Measurements from ENCODE around the gene TXN2. TPM values are rescaled to one million over a fixed set of nuclear protein-coding genes. Genes with fewer than 3 reads are reported as not detected.

TXN2 gene
- total RNA-seq, 1 donor from 2014 or later, result 70.0 TPM

DNA sequence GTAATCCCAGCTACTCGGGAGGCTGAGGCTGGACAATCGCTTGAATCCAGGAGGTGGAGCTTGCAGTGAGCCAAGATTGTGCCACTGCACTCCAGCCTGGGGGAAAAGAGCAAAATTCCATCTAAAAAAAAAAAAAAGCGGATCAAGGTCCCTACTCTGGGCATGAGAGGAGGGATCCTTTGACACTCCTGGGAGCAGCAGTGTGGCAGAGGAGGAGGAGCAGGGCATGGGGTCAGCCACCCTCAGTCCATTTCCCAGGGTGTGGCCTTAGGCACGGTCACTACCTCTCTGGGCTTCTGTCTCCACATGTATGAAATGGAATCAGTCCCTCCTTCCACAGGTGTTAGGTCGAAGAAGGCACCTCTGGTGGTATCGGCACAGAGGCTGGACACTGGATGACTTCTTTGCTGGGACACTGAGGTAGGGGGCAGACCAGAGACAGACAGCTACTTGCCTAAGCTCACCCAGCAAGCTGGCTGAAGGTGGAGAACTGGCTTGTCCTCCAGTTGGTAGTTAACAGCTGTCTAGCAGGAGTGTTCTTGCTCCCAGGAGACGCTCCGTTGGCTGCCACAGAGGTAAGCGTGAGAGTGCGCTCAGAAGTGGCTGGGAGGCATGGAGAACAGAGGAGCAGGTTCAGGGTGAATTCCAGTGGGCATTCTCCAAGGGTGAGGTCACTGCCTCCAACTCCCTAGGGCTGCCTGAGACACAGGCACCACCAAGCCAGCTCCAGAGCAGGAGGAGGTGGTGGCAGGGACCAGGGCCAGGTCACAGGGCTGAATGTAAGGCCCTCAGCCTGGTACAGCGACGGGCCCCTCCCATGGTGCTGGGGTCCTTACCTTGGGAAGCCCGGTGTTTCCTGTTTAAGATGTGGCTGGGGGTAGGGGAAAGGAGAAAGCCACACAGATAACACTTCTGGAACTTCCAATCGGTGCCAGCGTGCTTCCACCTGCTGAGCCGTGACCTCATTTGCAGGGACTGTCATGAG, 19.5 kb downstream of the TXN2 start:
- no peaks in the 10 kb centered on the region for H3K36me3 Mint-ChIP-seq (ENCODE audit: unreplicated experiment)
- no peaks in the 10 kb centered on the region for H3K9me3 Mint-ChIP-seq (ENCODE audit: unreplicated experiment)
- TF ChIP-seq, protein P1, sequence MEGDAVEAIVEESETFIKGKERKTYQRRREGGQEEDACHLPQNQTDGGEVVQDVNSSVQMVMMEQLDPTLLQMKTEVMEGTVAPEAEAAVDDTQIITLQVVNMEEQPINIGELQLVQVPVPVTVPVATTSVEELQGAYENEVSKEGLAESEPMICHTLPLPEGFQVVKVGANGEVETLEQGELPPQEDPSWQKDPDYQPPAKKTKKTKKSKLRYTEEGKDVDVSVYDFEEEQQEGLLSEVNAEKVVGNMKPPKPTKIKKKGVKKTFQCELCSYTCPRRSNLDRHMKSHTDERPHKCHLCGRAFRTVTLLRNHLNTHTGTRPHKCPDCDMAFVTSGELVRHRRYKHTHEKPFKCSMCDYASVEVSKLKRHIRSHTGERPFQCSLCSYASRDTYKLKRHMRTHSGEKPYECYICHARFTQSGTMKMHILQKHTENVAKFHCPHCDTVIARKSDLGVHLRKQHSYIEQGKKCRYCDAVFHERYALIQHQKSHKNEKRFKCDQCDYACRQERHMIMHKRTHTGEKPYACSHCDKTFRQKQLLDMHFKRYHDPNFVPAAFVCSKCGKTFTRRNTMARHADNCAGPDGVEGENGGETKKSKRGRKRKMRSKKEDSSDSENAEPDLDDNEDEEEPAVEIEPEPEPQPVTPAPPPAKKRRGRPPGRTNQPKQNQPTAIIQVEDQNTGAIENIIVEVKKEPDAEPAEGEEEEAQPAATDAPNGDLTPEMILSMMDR (IDR thresholded peaks at IDR 0.05), result no peak
- H3K4me3 Mint-ChIP-seq (ENCODE audit: unreplicated experiment), result no peak overlapping the region
- no peak for DNase-seq (ENCODE audit: extremely low spot score, unreplicated experiment)
- H3K4me1 Mint-ChIP-seq (ENCODE audit: unreplicated experiment), result peaks cover 60% of the 10 kb centered on the region
- no peaks in the 10 kb centered on the region for H3K27me3 Mint-ChIP-seq (ENCODE audit: unreplicated experiment)
- H3K27ac Mint-ChIP-seq (ENCODE audit: unreplicated experiment), result peak overlapping the region; percentile 89

GRCh38 chr22:36460202-36460601, 21.2 kb downstream of the TXN2 start:
- H3K9me3 Mint-ChIP-seq (ENCODE audit: unreplicated experiment), result no peaks in the 10 kb centered on the region
- H3K4me1 Mint-ChIP-seq (ENCODE audit: unreplicated experiment), result peaks cover 49% of the 10 kb centered on the region
- no peaks in the 10 kb centered on the region for H3K27me3 Mint-ChIP-seq (ENCODE audit: unreplicated experiment)

GRCh38 chr22:36457688-36458450, 23.6 kb downstream of the TXN2 start:
- TF ChIP-seq, protein P1 (IDR thresholded peaks at IDR 0.05), result no peak
- H3K9me3 Mint-ChIP-seq (ENCODE audit: unreplicated experiment), result no peaks in the 10 kb centered on the region
- H3K36me3 Mint-ChIP-seq (ENCODE audit: unreplicated experiment), result no peaks in the 10 kb centered on the region
- no peaks in the 10 kb centered on the region for H3K27me3 Mint-ChIP-seq (ENCODE audit: unreplicated experiment)
- no peak overlapping the region for H3K4me3 Mint-ChIP-seq (ENCODE audit: unreplicated experiment)
- peaks cover 48% of the 10 kb centered on the region for H3K4me1 Mint-ChIP-seq (ENCODE audit: unreplicated experiment)
- DNase-seq (ENCODE audit: extremely low spot score, unreplicated experiment), result no peak
- H3K27ac Mint-ChIP-seq (ENCODE audit: unreplicated experiment), result peak overlapping the region; percentile 77

More at GRCh38 chr22:36460202-36460601, 21.2 kb downstream of the TXN2 start:
- DNase-seq (ENCODE audit: extremely low spot score, unreplicated experiment), result no peak
- no peaks in the 10 kb centered on the region for H3K36me3 Mint-ChIP-seq (ENCODE audit: unreplicated experiment)
- TF ChIP-seq, protein P1 (IDR thresholded peaks at IDR 0.05), result no peak
- no peak overlapping the region for H3K4me3 Mint-ChIP-seq (ENCODE audit: unreplicated experiment)
- H3K27ac Mint-ChIP-seq (ENCODE audit: unreplicated experiment), result no peak overlapping the region

DNA sequence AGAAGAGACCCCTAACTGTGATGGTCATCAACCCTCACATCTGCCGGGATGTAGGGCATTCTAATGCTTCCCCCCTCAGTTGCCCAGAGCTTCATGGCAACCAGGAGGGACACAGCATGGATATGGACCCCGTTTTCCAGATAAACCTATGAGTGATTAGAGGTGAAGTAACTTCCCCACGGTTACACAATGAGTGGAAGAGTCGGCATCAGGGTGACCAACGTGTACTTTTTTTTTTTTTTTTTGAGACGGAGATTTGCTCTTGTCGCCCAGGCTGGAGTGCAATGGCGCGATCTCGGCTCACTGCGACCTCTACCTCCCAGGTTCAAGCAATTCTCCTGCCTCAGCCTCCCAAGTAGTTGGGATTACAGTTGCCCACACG, 25.0 kb downstream of the TXN2 start:
- Mint-ChIP-seq H3K9me3 (ENCODE audit: unreplicated experiment) (no peaks in the 10 kb centered on the region), H3K27ac (ENCODE audit: unreplicated experiment) (peak overlapping the region; percentile 45), H3K4me1 (ENCODE audit: unreplicated experiment) (peaks cover 42% of the 10 kb centered on the region), H3K4me3 (ENCODE audit: unreplicated experiment) (no peak overlapping the region), H3K36me3 (ENCODE audit: unreplicated experiment) (no peaks in the 10 kb centered on the region), H3K27me3 (ENCODE audit: unreplicated experiment) (no peaks in the 10 kb centered on the region)
- no peak for DNase-seq (ENCODE audit: extremely low spot score, unreplicated experiment)
- TF ChIP-seq, protein P1 (IDR thresholded peaks at IDR 0.05), result no peak
